Measurements from ENCODE around the gene NOP14. TPM values are rescaled to one million over a fixed set of nuclear protein-coding genes. Genes with fewer than 3 reads are reported as not detected.
A peak's percentile ranks its signal among the peaks of the same experiment; 100 is the strongest.

NOP14 gene
- total and polyA plus RNA-seq, 3 donors from 2014 or later = 15.0 to 25.4 (median 17.4) TPM

DNA sequence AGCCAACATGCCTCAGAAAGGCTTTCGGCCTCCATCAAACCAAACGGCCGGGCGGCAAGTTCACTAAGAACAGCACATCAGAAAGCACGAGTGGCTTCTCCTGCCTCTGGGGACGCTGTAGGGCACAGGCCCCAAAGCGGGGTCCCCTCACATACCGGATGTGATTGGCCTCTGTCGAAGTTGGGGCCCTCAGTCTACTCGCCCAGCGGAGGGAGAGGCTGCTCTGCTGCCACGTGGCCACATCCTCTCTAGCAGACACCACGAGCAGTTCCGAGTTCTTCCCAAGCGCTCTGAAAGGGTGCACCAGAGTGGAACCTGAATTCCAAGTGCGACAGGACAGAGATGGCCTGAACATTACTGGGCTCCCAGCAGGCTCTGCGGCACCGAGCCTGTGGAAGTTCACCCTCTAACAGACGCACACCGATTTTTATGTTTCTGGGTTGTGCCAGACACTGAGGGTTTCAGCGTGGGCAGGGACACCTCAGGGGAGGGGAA, 21.1 kb downstream of the NOP14 start:
- peak; percentile 11 for DNase-seq

DNA sequence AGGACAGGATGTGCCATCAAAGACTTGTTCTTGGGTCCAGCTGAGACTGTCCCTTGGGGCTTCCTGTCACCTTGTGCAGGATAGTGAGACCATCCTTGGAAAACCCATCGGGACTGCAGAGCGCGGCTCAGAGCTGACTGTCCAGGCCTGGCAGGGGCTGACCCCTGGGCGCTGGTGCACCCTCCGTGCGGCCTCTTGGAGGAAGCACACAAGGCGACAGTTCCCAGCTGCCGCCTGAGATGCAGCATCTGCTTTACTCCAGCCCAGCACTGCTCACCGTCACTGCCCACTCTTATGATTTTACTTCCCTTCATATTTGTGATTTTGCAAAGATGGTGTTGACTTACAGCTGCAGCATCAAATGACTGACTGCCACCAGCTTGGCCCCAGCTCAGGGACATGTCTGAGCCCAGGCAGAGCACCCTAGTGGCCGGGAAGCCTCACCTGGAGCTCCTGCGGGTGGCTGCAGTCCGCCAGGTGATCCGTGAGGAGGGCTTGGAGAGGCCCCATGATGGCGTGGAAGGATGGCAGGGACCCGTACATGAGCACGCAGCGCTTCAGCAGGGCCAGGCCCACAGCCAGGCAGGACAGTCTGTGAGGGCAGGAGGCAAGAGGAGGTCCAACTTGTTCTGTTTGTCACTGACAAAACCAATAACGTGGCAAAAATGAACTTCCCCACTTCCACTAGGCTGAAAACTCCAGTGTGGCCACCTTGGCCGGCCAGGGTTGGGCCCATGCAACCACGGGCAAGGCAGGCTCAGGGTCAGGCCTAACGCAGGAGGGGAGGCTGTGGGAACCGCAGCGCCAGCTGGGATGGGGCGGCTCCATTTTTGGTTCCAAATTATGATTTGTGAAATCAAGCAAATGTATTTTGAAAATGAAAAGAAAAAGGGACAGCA, 21.8 kb downstream of the NOP14 start:
- Histone ChIP-seq H3K4me3 (no peak overlapping the region), H3K27ac (no peak overlapping the region), H3K27me3 (no peaks in the 10 kb centered on the region), H3K36me3 (ENCODE audit: low read depth, missing control alignments) (no peaks in the 10 kb centered on the region), H3K4me1 (peaks cover 12% of the 10 kb centered on the region), H3K9me3 (no peaks in the 10 kb centered on the region)
- intact Hi-C loops (cut with DNase I; ENCODE audit: low total_unique reads) = no loop called here
- peak; percentile 12 for DNase-seq
- TF ChIP-seq POLR2A (IDR thresholded peaks at IDR 0.05) (no peak), CTCF (IDR thresholded peaks at IDR 0.05) (no peak)
- 89 to 95% methylated on average over 19 to 24 of the region's 24 CpGs for WGBS, 2 donors

More for the DNA sequence above, 21.1 kb downstream of the NOP14 start:
- no peaks in the 10 kb centered on the region for H3K36me3 ChIP-seq (ENCODE audit: low read depth, missing control alignments)
- intact Hi-C loops (cut with DNase I; ENCODE audit: low total_unique reads) = no loop called here
- H3K4me3 ChIP-seq = no peak overlapping the region
- no peaks in the 10 kb centered on the region for H3K9me3 ChIP-seq
- H3K27me3 ChIP-seq = no peaks in the 10 kb centered on the region
- H3K27ac ChIP-seq = no peak overlapping the region
- 87% methylated on average over 9 to 21 of the region's 21 CpGs for WGBS, 2 donors
- TF ChIP-seq CTCF (IDR thresholded peaks at IDR 0.05) (no peak), POLR2A (IDR thresholded peaks at IDR 0.05) (no peak)
- peaks cover 12% of the 10 kb centered on the region for H3K4me1 ChIP-seq

DNA sequence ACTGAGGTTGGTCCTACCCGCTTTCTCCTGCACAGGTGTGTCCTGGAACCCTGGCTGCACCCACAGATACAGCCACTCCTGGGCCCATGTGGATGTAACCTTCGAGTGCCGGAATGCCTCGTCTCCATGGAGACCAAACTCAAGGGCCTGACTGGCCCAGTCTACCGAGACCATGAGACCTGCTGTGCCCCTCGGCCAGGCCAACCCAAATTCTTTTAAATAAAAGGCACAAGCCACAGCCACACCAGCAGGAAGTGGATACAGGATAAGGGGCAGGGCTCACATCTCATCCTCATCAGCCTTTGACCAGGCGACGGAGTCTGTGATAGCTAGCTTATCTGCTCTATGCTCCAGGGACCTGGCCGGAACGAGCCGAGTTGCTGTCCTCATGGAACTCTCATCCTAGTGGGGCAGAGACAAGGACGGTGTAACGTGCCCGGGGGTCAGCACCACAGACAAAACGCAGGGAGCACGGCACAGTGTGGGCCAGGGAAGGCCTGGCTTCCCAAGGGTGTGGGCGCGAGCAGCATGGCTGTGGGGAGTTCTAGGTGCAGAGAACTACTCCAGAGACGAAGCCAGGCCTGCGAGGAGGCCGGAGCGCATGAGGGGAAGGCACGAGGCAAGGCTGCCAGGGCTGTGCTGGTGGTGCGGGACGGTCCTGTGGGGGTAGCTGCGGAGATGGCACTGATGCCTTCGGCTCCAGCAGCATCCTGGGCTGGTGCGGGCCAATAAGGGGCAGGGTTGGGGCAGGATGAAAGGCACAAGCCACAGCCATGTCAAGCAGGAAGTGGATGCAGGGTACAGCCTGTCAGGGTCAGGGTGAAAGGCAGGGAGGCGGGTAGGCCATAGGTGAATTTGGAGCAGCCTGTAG, 22.7 kb downstream of the NOP14 start:
- no peak for TF ChIP-seq POLR2A (IDR thresholded peaks at IDR 0.05)
- TF ChIP-seq CTCF (IDR thresholded peaks at IDR 0.05) = no peak
- H3K27me3 ChIP-seq = no peaks in the 10 kb centered on the region
- no peaks in the 10 kb centered on the region for H3K36me3 ChIP-seq (ENCODE audit: low read depth, missing control alignments)

DNA sequence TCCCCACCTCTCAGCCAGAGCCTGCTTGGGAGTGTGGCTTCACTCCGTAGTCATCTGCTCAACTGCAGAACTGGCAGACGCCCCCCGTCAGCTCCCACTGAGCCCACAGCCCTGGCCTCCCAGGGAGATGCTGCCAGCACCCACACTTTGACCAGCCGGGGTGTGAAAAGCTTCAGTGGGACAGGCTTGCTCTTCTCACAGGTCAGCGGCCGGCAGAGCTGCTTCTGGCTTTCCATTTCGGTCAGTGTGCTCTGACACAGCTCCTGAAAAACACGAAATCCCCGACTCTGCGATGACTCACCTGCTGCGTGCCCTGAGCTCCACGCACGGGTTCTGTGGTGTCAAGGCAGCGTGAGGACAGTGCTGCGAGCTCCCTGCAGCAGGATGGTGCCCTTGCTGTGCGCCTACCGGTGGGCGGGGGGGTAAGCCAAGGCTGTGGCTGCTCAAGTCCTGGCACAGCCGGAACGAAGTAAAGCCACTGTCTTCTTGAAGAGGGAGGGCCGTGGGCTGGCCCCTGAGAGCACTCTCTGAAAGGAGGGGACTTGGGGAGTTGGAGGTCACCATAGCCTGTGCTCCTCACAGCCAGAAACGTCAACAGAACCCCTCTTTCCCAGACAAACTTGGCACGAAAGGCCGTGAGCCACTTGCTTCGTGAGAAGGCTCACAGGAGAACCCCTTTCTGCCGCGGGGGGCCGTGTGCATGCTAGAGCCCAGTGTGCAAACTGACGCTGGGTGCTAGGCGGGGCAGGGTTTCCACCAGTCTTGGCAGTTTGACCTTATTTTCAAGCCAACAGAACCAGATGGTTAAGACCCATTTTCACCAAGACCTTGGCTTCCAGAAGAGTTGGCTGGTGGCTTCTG, 23.6 kb downstream of the NOP14 start:
- Histone ChIP-seq H3K27me3 (no peaks in the 10 kb centered on the region), H3K4me3 (no peak overlapping the region), H3K9me3 (no peaks in the 10 kb centered on the region), H3K27ac (no peak overlapping the region), H3K4me1 (peaks cover 9% of the 10 kb centered on the region), H3K36me3 (ENCODE audit: low read depth, missing control alignments) (no peaks in the 10 kb centered on the region)
- TF ChIP-seq POLR2A (IDR thresholded peaks at IDR 0.05) (no peak), CTCF (IDR thresholded peaks at IDR 0.05) (no peak)
- intact Hi-C loops (cut with DNase I; ENCODE audit: low total_unique reads) = loop anchor here (10.0 kb wide), 1 partner anchor 175 kb away; no protein-coding TSS in a partner anchor
- WGBS, 2 donors = 90 to 93% methylated on average over 30 of the region's 30 CpGs
- peak; percentile 13 for DNase-seq

More for the DNA sequence above, 22.7 kb downstream of the NOP14 start:
- DNase-seq = peak; percentile 13
- Histone ChIP-seq H3K9me3 (no peaks in the 10 kb centered on the region), H3K4me3 (no peak overlapping the region), H3K4me1 (peaks cover 12% of the 10 kb centered on the region), H3K27ac (no peak overlapping the region)
- WGBS, 2 donors = 89 to 91% methylated on average over 14 to 29 of the region's 29 CpGs
- intact Hi-C loops (cut with DNase I; ENCODE audit: low total_unique reads) = no loop called here

Data from testis (tissue), 3 donors.